ENCODE measurements around the gene MSMP. TPM values are rescaled to one million over a fixed set of nuclear protein-coding genes. Genes with fewer than 3 reads are reported as not detected.

The MSMP gene
- total RNA-seq, 1 experiment from 2014 or later: not detected

- Mint-ChIP-seq H3K4me1 (ENCODE audit: insufficient read depth, unreplicated experiment) (peaks cover 21% of the 10 kb centered on the region), H3K27ac (ENCODE audit: low read depth, unreplicated experiment) (peak overlapping the region; percentile 50), H3K27me3 (ENCODE audit: insufficient read depth, unreplicated experiment) (no peaks in the 10 kb centered on the region), H3K9me3 (ENCODE audit: unreplicated experiment) (no peaks in the 10 kb centered on the region), H3K4me3 (ENCODE audit: unreplicated experiment) (no peak overlapping the region), H3K36me3 (ENCODE audit: insufficient read depth, unreplicated experiment) (peaks cover 13% of the 10 kb centered on the region)
- DNase-seq (ENCODE audit: unreplicated experiment): peak; percentile 68
- intact Hi-C loops (cut with micrococcal nuclease): loop anchor here (10.0 kb wide), 1 partner anchor 226 kb away; no protein-coding TSS in a partner anchor
- BruUV-seq (replicated peaks): no TSS peak
- ChIA-PET CTCF (interaction anchor here (0.6 to 2.3 kb wide), 5 partner anchors 9 to 152 kb away, joined by 3 to 11 read pairs (median 3); no protein-coding TSS in a partner anchor), POLR2A (interaction anchor here (0.6 to 1.7 kb wide), 13 partner anchors 9 to 246 kb away, joined by 3 to 16 read pairs (median 3); partner anchors contain the start of genes CCDC107, HINT2, RMRP and SPAAR)
- no peak for TF ChIP-seq CTCF (IDR thresholded peaks at IDR 0.05; ENCODE audit: unreplicated experiment)
These were observed 44.7 kb upstream of the MSMP start for GRCh38 chr9:35798658-35799374.

GRCh38 chr9:35797311-35798109 is 43.4 kb upstream of the MSMP start:
- no peaks in the 10 kb centered on the region for H3K27me3 Mint-ChIP-seq (ENCODE audit: insufficient read depth, unreplicated experiment)
- no peak for DNase-seq (ENCODE audit: unreplicated experiment)
- H3K9me3 Mint-ChIP-seq (ENCODE audit: unreplicated experiment): no peaks in the 10 kb centered on the region
- no TSS peak for BruUV-seq (replicated peaks)
- H3K4me3 Mint-ChIP-seq (ENCODE audit: unreplicated experiment): no peak overlapping the region
- ChIA-PET POLR2A (interaction anchor here (0.7 to 1.7 kb wide), 5 partner anchors 7 to 139 kb away, joined by 3 to 6 read pairs (median 5); partner anchors contain the start of genes CCDC107, HINT2 and RMRP), CTCF (interaction anchor here (0.5 to 2.3 kb wide), 6 partner anchors 16 to 226 kb away, joined by 3 to 11 read pairs (median 3); no protein-coding TSS in a partner anchor)
- intact Hi-C loops (cut with micrococcal nuclease): loop anchor here (10.0 kb wide), 1 partner anchor 227 kb away; no protein-coding TSS in a partner anchor
- no peak for TF ChIP-seq CTCF (IDR thresholded peaks at IDR 0.05; ENCODE audit: unreplicated experiment)
- H3K36me3 Mint-ChIP-seq (ENCODE audit: insufficient read depth, unreplicated experiment): peaks cover 12% of the 10 kb centered on the region
- peaks cover 21% of the 10 kb centered on the region for H3K4me1 Mint-ChIP-seq (ENCODE audit: insufficient read depth, unreplicated experiment)
- no peak overlapping the region for H3K27ac Mint-ChIP-seq (ENCODE audit: low read depth, unreplicated experiment)

GRCh38 chr9:35795695-35796094 is 41.6 kb upstream of the MSMP start:
- intact Hi-C loops (cut with micrococcal nuclease): loop anchor here (10.0 kb wide), 1 partner anchor 229 kb away; no protein-coding TSS in a partner anchor
- Mint-ChIP-seq H3K4me1 (ENCODE audit: insufficient read depth, unreplicated experiment) (peaks cover 21% of the 10 kb centered on the region), H3K27me3 (ENCODE audit: insufficient read depth, unreplicated experiment) (no peaks in the 10 kb centered on the region), H3K27ac (ENCODE audit: low read depth, unreplicated experiment) (no peak overlapping the region), H3K9me3 (ENCODE audit: unreplicated experiment) (no peaks in the 10 kb centered on the region), H3K4me3 (ENCODE audit: unreplicated experiment) (no peak overlapping the region), H3K36me3 (ENCODE audit: insufficient read depth, unreplicated experiment) (peaks cover 7% of the 10 kb centered on the region)
- no TSS peak for BruUV-seq (replicated peaks)
- POLR2A ChIA-PET: no interaction called here
- TF ChIP-seq CTCF (IDR thresholded peaks at IDR 0.05; ENCODE audit: unreplicated experiment): no peak
- CTCF ChIA-PET: interaction anchor here (0.8 to 1.5 kb wide), 2 partner anchors 20 to 86 kb away, joined by 5 to 6 read pairs; no protein-coding TSS in a partner anchor
- DNase-seq (ENCODE audit: unreplicated experiment): no peak
